HG03097 (cell line): ENCODE measurements around the gene YPEL4.
"Not testable (repeated sequence)": the region's sequence is repeated elsewhere in the genome, so short reads cannot be mapped to it uniquely, and the experiment has no call there.

Experiments
- ATAC-seq: cut with Tn5 transposase; IDR thresholded peaks from one replicate; pipeline ENCODE4 v1.9.1; 2021; ENCODE audit not compliant: unreplicated experiment, low FRiP score

Gene YPEL4, protein sequence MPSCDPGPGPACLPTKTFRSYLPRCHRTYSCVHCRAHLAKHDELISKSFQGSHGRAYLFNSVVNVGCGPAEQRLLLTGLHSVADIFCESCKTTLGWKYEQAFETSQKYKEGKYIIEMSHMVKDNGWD

GRCh38 chr11:57649826-57650738 lies at the start of gene YPEL4:
Gene YPEL4 (minus strand): TSS chr11:57649912. CDS start chr11:57647107, 2,805 bp downstream.
- no peak for ATAC-seq

DNA sequence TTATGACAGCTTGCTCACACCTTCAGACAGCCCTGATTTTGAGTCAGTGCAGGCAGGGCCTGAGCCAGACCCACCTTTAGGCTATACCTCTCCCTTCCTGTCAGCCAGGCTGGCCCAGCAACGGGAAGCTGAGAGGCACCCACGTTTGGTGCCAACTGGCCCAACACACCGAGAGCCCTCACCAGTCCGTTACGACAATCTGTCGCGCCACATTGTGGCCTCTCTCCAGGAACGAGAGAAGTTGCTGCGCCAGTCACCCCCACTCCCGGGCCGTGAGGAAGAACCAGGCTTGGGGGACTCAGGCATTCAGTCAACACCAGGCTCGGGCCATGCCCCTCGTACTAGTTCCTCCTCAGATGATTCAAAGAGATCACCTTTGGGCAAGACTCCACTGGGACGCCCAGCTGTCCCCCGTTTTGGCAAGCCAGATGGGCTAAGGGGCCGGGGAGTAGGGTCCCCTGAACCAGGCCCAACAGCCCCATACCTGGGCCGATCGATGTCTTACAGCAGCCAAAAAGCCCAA lies 49.2 kb upstream of the YPEL4 start:
- ATAC-seq = no peak

GRCh38 chr11:57690474-57690873 lies 40.8 kb upstream of the YPEL4 start:
- not testable (repeated sequence) for ATAC-seq

GRCh38 chr11:57681168-57681567 lies 31.5 kb upstream of the YPEL4 start:
- ATAC-seq = no peak

GRCh38 chr11:57680552-57680874 lies 30.8 kb upstream of the YPEL4 start:
- no peak for ATAC-seq

DNA sequence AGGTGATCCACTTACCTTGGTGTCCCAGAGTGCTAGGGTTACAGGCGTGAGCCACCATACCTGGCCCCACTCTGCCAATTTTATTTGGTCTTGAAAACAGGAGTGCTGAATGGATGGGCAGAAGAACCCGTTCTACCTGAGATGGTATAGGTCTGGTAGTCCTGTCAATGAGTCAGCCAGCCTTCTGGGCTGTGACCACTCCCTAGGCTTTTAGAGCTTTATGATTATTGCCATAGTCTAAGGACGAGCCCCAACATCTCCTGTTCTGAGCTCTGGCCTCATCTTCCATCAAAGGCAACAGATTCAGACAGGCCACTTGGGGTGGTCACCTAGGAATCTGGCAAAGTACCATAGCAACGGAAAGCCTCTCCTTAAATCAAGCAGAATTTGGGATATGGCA lies 29.7 kb upstream of the YPEL4 start:
- ATAC-seq = no peak

GRCh38 chr11:57675176-57675941 lies 25.6 kb upstream of the YPEL4 start:
- ATAC-seq = no peak

GRCh38 chr11:57674251-57674650 lies 24.5 kb upstream of the YPEL4 start:
- no peak for ATAC-seq

GRCh38 chr11:57668434-57668782 lies 18.7 kb upstream of the YPEL4 start:
- peak; percentile 3 for ATAC-seq

GRCh38 chr11:57667736-57668433 lies 18.2 kb upstream of the YPEL4 start, which contains the start of gene ZDHHC5:
Gene ZDHHC5 (plus strand): TSS chr11:57668114. CDS start chr11:57673091, 4,977 bp downstream.
- ATAC-seq = peak; percentile 85

DNA sequence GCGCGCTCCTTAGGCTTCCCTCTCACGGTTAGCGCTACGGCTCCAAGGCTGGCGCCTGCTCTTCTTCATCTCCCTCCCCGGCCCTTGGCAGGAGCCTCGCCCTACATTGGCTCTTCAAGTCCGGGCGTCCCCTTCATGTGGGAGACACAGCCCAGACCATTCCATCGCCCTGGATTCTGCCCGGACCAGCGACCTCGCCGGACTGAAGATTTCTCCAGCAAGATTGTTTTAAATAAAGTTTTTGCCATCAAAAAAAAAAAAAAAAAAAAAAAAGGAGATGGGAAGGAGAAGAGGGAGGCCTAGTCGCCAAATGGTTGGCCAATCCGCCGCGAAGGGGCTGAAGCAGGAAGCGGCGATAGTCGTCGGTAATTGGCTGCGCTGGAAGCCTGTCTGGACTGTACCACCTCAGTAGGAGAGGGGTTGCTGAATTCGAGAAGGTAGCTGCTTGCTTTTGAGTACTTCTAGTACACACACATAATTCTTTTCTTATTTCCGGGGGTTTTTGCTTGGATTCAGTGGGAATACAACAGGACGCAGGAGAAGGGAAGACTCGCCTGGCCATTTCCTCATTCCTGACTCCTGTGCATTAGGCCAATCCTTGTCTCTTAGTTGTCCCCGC lies 17.5 kb upstream of the YPEL4 start:
- peak; percentile 69 for ATAC-seq

DNA sequence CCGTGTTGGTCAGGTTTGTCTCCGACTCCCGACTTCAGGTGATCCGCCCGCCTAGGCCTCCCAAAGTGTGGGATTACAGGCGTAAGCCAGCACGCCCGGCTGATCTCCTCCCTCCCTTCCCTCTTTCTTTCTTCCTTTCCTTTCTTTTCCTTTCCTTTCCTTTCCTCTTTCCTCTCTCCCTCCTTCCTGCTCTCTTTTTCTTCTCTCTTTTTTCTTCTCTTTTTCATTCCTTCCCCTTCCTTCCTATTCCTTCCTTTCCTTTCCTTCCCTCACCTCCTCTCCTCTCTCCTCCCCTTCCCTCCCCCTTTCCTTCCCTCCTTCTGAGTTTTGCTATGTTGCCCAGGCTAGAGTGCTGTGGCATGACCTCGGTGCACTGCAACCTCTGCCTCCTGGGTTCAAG lies 14.3 kb upstream of the YPEL4 start:
- no peak for ATAC-seq

DNA sequence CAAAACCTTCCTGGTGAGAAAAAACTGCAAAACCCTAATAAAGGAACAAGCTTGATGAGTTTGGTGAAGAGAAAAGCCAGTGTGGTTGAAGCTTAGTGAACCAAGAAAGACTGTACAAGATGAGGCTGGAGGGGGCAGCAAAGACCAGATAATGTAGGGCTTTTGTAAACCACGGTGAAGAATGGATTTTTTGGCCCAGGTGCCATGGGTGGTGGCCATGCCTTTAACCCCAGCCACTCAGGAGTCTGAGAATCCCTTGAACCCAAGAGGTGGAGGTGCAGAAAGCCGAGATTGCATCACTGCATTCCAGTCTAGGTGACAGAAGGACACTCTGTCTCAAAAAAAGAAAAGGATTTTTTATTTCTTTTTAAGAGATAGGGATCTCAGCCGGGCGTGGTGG lies 13.2 kb upstream of the YPEL4 start:
- no peak for ATAC-seq

- no peak for ATAC-seq
Measured at GRCh38 chr11:57659669-57660068, 10.0 kb upstream of the YPEL4 start.

DNA sequence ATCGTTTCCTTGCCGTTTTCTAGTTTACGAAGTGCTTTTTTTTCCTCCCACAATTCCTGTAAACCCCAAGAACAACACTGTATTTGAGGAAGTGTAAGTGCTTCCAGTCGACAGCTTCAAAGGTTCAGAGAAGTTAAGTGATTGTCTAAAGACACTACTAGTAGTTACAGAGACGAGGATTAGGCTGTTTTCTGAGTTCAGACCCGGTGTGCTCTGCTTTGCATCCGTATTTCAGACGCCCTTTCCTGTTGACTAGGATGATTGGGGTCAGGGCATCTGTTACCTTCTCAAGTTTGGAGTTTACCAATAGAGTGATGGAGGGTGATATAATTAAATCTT lies 8.3 kb upstream of the YPEL4 start:
- no peak for ATAC-seq

DNA sequence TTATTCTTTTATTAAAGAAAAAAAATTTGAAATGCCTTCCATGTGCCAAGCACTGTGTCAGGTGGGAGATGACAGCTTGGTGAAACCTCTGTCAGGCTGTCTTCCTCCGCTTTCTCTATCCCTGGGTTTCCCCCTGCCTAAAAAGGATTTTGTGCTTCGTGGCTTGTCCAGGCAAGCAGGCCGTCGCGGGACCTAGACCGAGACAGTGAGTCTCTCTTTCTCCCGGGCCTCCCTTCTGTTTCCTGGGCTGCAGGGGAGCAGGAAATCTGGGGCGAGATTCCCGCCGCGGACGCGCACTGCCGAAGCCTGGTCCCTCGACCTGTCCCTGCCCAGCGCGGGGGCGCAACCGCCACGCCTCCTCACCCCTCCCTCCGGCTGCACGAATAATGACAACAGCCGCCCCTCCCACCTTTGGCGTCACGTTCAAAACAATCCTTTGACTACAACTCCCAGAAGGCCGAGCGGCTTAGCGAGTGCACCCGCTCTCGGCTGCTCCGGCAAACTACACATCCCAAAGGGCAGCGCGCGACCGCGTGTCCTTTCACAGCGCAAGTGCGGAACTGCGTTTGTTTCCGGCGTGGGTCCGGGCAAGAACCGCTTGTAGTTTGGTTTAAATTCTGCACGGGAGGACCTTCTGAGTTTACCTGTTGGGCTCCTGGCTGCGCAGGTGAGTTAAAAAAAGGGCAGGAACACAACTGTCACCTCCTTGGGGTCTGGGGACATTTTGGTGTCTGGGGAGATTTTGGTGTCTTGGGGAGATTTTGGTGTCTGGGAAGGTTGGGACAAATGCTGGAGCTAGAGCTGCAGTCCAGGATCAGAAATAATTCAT lies 7.7 kb upstream of the YPEL4 start, which contains the start of gene CLP1:
TSS of gene CLP1 (plus strand) at position 569 of the 829 bp plus-strand sequence. CDS start 1,715 bp downstream, outside the sequence.
- ATAC-seq = peak; percentile 99

GRCh38 chr11:57656885-57657193 lies 7.1 kb upstream of the YPEL4 start:
- ATAC-seq = no peak

DNA sequence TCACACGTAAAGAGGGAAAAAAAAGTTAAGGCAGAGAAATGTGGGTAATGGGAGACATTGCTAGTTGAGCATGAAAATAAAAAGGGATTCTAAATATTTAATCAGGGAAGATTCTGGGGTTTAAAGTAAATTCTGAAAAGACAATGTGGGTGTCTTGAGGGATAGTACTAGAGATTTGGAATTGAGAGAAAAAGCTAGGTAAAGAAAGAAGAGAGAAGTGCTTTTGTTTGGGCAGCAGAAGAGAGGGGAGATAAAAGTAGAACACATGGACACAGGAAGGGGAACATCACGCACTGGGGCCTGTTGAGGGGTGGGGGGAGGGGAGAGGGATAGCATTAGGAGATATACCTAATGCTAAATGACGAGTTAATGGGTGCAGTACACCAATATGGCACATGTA lies 3.5 kb upstream of the YPEL4 start:
- ATAC-seq = no peak

DNA sequence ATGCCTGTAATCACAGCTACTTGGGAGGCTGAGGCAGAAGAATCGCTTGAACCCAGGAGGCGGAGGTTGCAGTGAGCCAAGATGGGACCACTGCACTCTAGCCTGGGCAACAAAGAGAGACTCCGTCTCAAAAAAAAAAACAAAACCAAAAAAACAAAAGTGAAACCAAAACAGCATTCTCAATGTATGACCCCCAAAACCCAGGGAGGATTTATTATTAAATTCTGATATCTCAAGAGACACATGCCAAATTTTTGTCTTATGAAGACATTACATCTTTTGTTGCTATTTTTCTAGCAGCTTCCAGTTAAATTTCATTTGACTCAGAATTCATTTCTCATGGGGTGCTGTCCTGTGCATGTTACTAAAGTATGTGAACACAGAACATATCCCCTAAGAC lies 3.0 kb upstream of the YPEL4 start:
- ATAC-seq = no peak

GRCh38 chr11:57652230-57652629 lies 2.5 kb upstream of the YPEL4 start:
- ATAC-seq = not testable (repeated sequence)
